H9 (cell line): ENCODE measurements around the gene EPS15. TPM values are rescaled to one million over a fixed set of nuclear protein-coding genes. Genes with fewer than 3 reads are reported as not detected.
A peak's percentile ranks its signal among the peaks of the same experiment; 100 is the strongest.

Experiments
- DNase-seq: peaks from one replicate; pipeline ENCODE4 v3.0.0-alpha.2; 2017
- H2AFZ ChIP-seq: one replicate; pipeline ENCODE4 v1.6.1; 2013; ENCODE audit warnings: mild to moderate bottlenecking, low read length, control low read depth, moderate library complexity
- H2AK5ac ChIP-seq: 2 replicates; pipeline ENCODE4 v1.6.1; 2013; ENCODE audit warnings: low read length, control low read depth, mixed read lengths; ENCODE audit not compliant: insufficient read length
- H2BK120ac ChIP-seq: one replicate; pipeline ENCODE4 v1.6.1; 2013; ENCODE audit warnings: low read depth, mild to moderate bottlenecking, low read length, control low read depth, inconsistent platforms; ENCODE audit not compliant: poor library complexity, severe bottlenecking
- H2BK12ac ChIP-seq: 2 replicates; pipeline ENCODE4 v1.6.1; 2013; ENCODE audit warnings: low read length, control low read depth, mixed read lengths, low read depth; ENCODE audit not compliant: insufficient read length
- H2BK15ac ChIP-seq: 2 replicates; pipeline ENCODE4 v1.6.1; 2013; ENCODE audit warnings: low read depth, low read length, control low read depth
- H2BK20ac ChIP-seq: one replicate; pipeline ENCODE4 v1.6.1; 2013; ENCODE audit warnings: low read depth, mild to moderate bottlenecking, low read length, control low read depth, inconsistent platforms; ENCODE audit not compliant: poor library complexity, severe bottlenecking
- H2BK5ac ChIP-seq: 2 replicates; pipeline ENCODE4 v1.6.1; 2013; ENCODE audit warnings: low read length, control low read depth, mixed read lengths; ENCODE audit not compliant: insufficient read length
- H3K14ac ChIP-seq: 2 replicates; pipeline ENCODE4 v1.6.1; 2013; ENCODE audit warnings: low read length, control low read depth; ENCODE audit not compliant: insufficient read depth
- H3K18ac ChIP-seq: 2 replicates; pipeline ENCODE4 v1.6.1; 2013; ENCODE audit warnings: low read depth, mild to moderate bottlenecking, mixed read lengths, low read length, control low read depth; ENCODE audit not compliant: insufficient read length
- H3K23ac ChIP-seq: 2 replicates; pipeline ENCODE4 v1.6.1; 2013; ENCODE audit warnings: low read length, control low read depth, mixed read lengths, low read depth; ENCODE audit not compliant: insufficient read length
- H3K23me2 ChIP-seq: 2 replicates; pipeline ENCODE4 v1.6.1; 2013; ENCODE audit warnings: low read depth, mild to moderate bottlenecking, mixed read lengths, low read length, control low read depth; ENCODE audit not compliant: insufficient read length, poor library complexity, severe bottlenecking
- H3K27ac ChIP-seq: 2 replicates; pipeline ENCODE4 v1.5.1; 2013; ENCODE audit warnings: low read length, control low read depth, mixed read lengths, low read depth; ENCODE audit not compliant: insufficient read length
- H3K27me3 ChIP-seq: 2 replicates; pipeline ENCODE4 v1.6.1; 2013; ENCODE audit warnings: low read length, control low read depth, inconsistent platforms; ENCODE audit not compliant: insufficient read depth
- H3K4ac ChIP-seq: 2 replicates; pipeline ENCODE4 v1.6.1; 2013; ENCODE audit warnings: low read depth, mild to moderate bottlenecking, control low read depth, inconsistent platforms, low read length, moderate library complexity
- H3K4me1 ChIP-seq: 2 replicates; pipeline ENCODE4 v1.6.1; 2013; ENCODE audit warnings: low read length, control low read depth, inconsistent platforms; ENCODE audit not compliant: insufficient read depth
- H3K4me2 ChIP-seq: 2 replicates; pipeline ENCODE4 v1.6.1; 2013; ENCODE audit warnings: low read length, control low read depth, mixed read lengths; ENCODE audit not compliant: insufficient read length, insufficient read depth
- H3K56ac ChIP-seq: 2 replicates; pipeline ENCODE4 v1.6.1; 2013; ENCODE audit warnings: low read depth, mild to moderate bottlenecking, mixed read lengths, low read length, control low read depth; ENCODE audit not compliant: insufficient read length
- H3K79me1 ChIP-seq: 2 replicates; pipeline ENCODE4 v1.6.1; 2013; ENCODE audit warnings: low read depth, mild to moderate bottlenecking, moderate library complexity, low read length, control low read depth, inconsistent platforms; ENCODE audit not compliant: insufficient read depth, poor library complexity, severe bottlenecking
- H3K79me2 ChIP-seq: 2 replicates; pipeline ENCODE4 v1.6.1; 2013; ENCODE audit warnings: low read length, control low read depth, inconsistent platforms; ENCODE audit not compliant: insufficient read depth
- H3K9ac ChIP-seq: 2 replicates; pipeline ENCODE4 v1.6.1; 2013; ENCODE audit warnings: low read length, control low read depth, mixed read lengths; ENCODE audit not compliant: insufficient read length; ENCODE audit errors: extremely low read depth
- H3K9me3 ChIP-seq: one replicate; pipeline ENCODE4 v1.6.1; 2013; ENCODE audit warnings: low read depth, low read length, inconsistent platforms; ENCODE audit not compliant: control insufficient read depth
- H3T11ph ChIP-seq: one replicate; pipeline ENCODE4 v1.6.1; 2013; ENCODE audit warnings: mild to moderate bottlenecking, low read length, control low read depth, inconsistent platforms
- H4K20me1 ChIP-seq: one replicate; pipeline ENCODE4 v1.6.1; 2013; ENCODE audit not compliant: control insufficient read depth, insufficient read length, insufficient read depth
- H4K5ac ChIP-seq: 2 replicates; pipeline ENCODE4 v1.6.1; 2013; ENCODE audit warnings: low read depth, mild to moderate bottlenecking, mixed read lengths, low read length, control low read depth; ENCODE audit not compliant: insufficient read length
- H4K8ac ChIP-seq: replicated peaks from 2 replicates; pipeline ENCODE4 v1.6.1; 2013; ENCODE audit warnings: low read length, control low read depth, mixed read lengths, low read depth; ENCODE audit not compliant: insufficient read length
- H4K91ac ChIP-seq: 2 replicates; pipeline ENCODE4 v1.6.1; 2013; ENCODE audit warnings: low read depth, mild to moderate bottlenecking, moderate library complexity, mixed read lengths, low read length, control low read depth; ENCODE audit not compliant: insufficient read length
- H3K27ac Mint-ChIP-seq, 3 experiments: 2 replicates in 2 of 3; 3 replicates in 1 of 3; pipeline ENCODE4 v1.8.0; 2020 to 2021; ENCODE audit warnings: mixed read lengths in 3 of 3, mild to moderate bottlenecking in 1 of 3, moderate library complexity in 1 of 3
- H3K27me3 Mint-ChIP-seq: 2 replicates; pipeline ENCODE4 v1.8.0; 2021; ENCODE audit warnings: low read depth, mild to moderate bottlenecking, moderate library complexity, mixed read lengths
- H3K36me3 Mint-ChIP-seq, 3 experiments: 2 replicates in 2 of 3; 3 replicates in 1 of 3; pipeline ENCODE4 v1.8.0; 2020 to 2021; ENCODE audit warnings: low read depth in 3 of 3, mixed read lengths in 3 of 3; ENCODE audit not compliant: insufficient read depth in 1 of 3
- H3K4me1 Mint-ChIP-seq, 2 experiments: 2 replicates each; pipeline ENCODE4 v1.8.0; 2020; ENCODE audit warnings: mixed read lengths in 2 of 2
- H3K4me3 Mint-ChIP-seq, 2 experiments: 2 replicates in 1 of 2; 3 replicates in 1 of 2; pipeline ENCODE4 v1.8.0; 2020 to 2021; ENCODE audit warnings: mild to moderate bottlenecking in 2 of 2, mixed read lengths in 2 of 2, moderate library complexity in 1 of 2
- H3K9me3 Mint-ChIP-seq, 2 experiments: 2 replicates in 1 of 2; 3 replicates in 1 of 2; pipeline ENCODE4 v1.8.0; 2020; ENCODE audit warnings: mild to moderate bottlenecking in 2 of 2, mixed read lengths in 2 of 2, moderate library complexity in 1 of 2
- CTCF ChIP-seq: fragments of 200-600 bp; sonication (generic); conservative IDR thresholded peaks from 3 replicates; pipeline ENCODE4 v1.8.0; 2021; ENCODE audit warnings: antibody characterized with exemption, mild to moderate bottlenecking
- WGBS: extraction: QIAGEN DNeasy Blood & Tissue Kit; methylation state at CpG from one replicate; pipeline ENCODE4 v1.1.7; 2013; ENCODE audit warnings: missing lambda C conversion rate, low lambda C conversion rate, mixed read lengths; ENCODE audit not compliant: insufficient read length; ENCODE audit errors: extremely low coverage; 5-methylcytosine and 5-hydroxymethylcytosine counted together
- total RNA-seq: library from RNA; stranded (reverse); gene quantifications from 2 replicates; pipeline ENCODE4 v1.2.1, GENCODE V29; 2021

EPS15 gene
- total RNA-seq, 1 experiment from 2014 or later: 44.1 TPM

GRCh38 chr1:51445351-51446090, 73.5 kb downstream of the EPS15 start:
- no peak overlapping the region for H3K14ac ChIP-seq
- no peaks in the 10 kb centered on the region for H3K9me3 Mint-ChIP-seq
- H4K20me1 ChIP-seq: no peaks in the 10 kb centered on the region
- H3K9me3 ChIP-seq: no peaks in the 10 kb centered on the region
- no peak for TF ChIP-seq CTCF
- no peak overlapping the region for H3K18ac ChIP-seq
- H3K4me3 Mint-ChIP-seq: no peak overlapping the region
- H3K9ac ChIP-seq: no peak overlapping the region
- no peak overlapping the region for H3K4ac ChIP-seq
- peaks cover 0 to 20% (median 4%) of the 10 kb centered on the region in 3 experiments; a peak in 4 of 7 replicates for H3K36me3 Mint-ChIP-seq
- H2BK5ac ChIP-seq: no peak overlapping the region
- no peak overlapping the region for H3K23ac ChIP-seq
- no peak overlapping the region for H3K27ac ChIP-seq
- no peak overlapping the region for H2BK120ac ChIP-seq
- H3K27me3 ChIP-seq: no peaks in the 10 kb centered on the region
- no peak overlapping the region for H4K91ac ChIP-seq
- no peak overlapping the region for H3K4me2 ChIP-seq
- H3K4me1 Mint-ChIP-seq: no peaks in the 10 kb centered on the region
- H2BK15ac ChIP-seq: no peak overlapping the region
- H2BK20ac ChIP-seq: no peak overlapping the region
- no peaks in the 10 kb centered on the region for H3K4me1 ChIP-seq
- H2AFZ ChIP-seq: no peak overlapping the region
- no peaks in the 10 kb centered on the region for H3K79me2 ChIP-seq
- peak overlapping the region in 1 of 3 experiments; percentile 21; a peak in 1 of 7 replicates for H3K27ac Mint-ChIP-seq
- H3K23me2 ChIP-seq: no peaks in the 10 kb centered on the region
- no peak overlapping the region for H4K5ac ChIP-seq
- no peak overlapping the region for H4K8ac ChIP-seq
- H3K56ac ChIP-seq: no peak overlapping the region
- DNase-seq: no peak
- no peak overlapping the region for H2BK12ac ChIP-seq
- no CpG with 5 or more reads among the region's 2 CpGs for WGBS
- H3T11ph ChIP-seq: no peak overlapping the region
- H3K27me3 Mint-ChIP-seq: no peaks in the 10 kb centered on the region
- no peaks in the 10 kb centered on the region for H3K79me1 ChIP-seq
- H2AK5ac ChIP-seq: no peak overlapping the region
